Measurements from ENCODE around the gene HOXC4. TPM values are rescaled to one million over a fixed set of nuclear protein-coding genes. Genes with fewer than 3 reads are reported as not detected.

Gene HOXC4
- total and polyA plus RNA-seq, 2 of the 8 experiments (the other 6 are each of a cell fraction or from before 2014, with no cell fraction given): not detected

- no peak for TF ChIP-seq CHD7 (IDR thresholded peaks at IDR 0.05; ENCODE audit: insufficient replicate concordance, low read length)
- TF ChIP-seq CBX8 (IDR thresholded peaks at IDR 0.05; ENCODE audit: borderline replicate concordance, low read depth, low read length): peak; percentile 55
- no peak for TF ChIP-seq SP2 (IDR thresholded peaks at IDR 0.05; ENCODE audit: low read length)
- TF ChIP-seq SUZ12 (IDR thresholded peaks at IDR 0.05; ENCODE audit: low read length): peak; percentile 68
- no peak for TF ChIP-seq BACH1 (IDR thresholded peaks at IDR 0.05; ENCODE audit: low read length)
- no peak for TF ChIP-seq PHF8 (conservative IDR thresholded peaks at IDR 0.05; ENCODE audit: low read depth, low read length)
- TF ChIP-seq YY1 (IDR thresholded peaks at IDR 0.05; ENCODE audit: low read depth, low read length): no peak
- TF ChIP-seq POU5F1 (IDR thresholded peaks at IDR 0.05; ENCODE audit: low read depth, low read length): no peak
- TF ChIP-seq MAFK (IDR thresholded peaks at IDR 0.05; ENCODE audit: low read depth, low read length): no peak
These were observed 28.9 kb upstream of the HOXC4 start (continued) for GRCh38 chr12:54024581-54025305.

All from H1 (cell line).